HG03039 (cell line): Measurements from ENCODE around the gene CCDC197.

Source experiments
- ATAC-seq: cut with Tn5 transposase; IDR thresholded peaks from one replicate; pipeline ENCODE4 v1.9.1; 2021; ENCODE audit warnings: mild to moderate bottlenecking, moderate library complexity; ENCODE audit not compliant: unreplicated experiment

The CCDC197 gene

DNA sequence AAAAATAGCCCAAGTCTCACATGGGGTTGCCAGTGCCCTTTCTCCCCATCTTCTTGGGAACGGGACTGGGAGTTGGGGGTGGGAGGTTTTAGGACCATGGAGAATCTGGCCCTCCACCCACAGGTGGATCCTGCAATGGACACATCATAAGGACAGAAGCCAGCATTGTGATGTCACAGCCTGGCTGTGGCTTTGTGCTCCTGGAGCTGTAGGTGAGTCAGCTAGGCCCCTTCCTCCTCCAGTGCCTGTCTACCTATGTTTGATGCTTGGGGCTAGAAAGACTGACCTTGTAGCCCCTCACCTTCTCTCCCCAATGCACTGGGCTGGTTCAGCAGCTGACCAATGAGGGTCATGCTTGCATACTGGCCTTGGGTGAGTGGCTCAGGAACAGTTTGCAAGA lies at the start of gene CCDC197:
CCDC197 (plus strand) TSS at position 220 of the 400 bp plus-strand sequence. CDS start 831 bp downstream, outside the sequence.
- ATAC-seq = no peak

DNA sequence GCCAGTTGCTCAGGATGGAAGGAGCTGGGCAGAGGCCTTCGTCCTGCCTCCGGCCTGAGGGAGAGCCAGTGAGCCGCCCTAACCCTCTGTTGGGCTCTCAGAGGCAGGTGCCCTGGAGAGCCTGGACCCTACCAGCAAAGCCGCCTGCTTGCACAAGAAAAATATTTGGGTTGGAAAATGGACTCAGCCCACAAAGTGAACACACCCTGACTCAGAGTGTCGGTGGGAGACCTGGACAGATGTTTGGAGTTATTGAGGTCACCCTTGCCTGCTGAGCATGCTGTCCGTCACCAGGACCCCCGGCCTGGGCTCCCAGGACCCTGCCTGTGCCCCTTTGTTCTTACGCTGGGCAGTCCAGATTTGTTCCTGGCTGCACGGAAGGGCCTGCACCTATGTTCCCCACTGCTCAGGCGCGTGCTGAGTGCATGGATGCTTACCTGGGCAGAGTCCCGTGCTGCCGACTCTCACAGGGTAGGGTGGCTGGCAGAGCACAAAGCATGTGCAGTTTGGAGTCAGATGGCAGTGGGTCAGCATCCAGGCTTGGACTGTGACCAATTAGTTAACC lies 47.5 kb upstream of the CCDC197 start:
- no peak for ATAC-seq

DNA sequence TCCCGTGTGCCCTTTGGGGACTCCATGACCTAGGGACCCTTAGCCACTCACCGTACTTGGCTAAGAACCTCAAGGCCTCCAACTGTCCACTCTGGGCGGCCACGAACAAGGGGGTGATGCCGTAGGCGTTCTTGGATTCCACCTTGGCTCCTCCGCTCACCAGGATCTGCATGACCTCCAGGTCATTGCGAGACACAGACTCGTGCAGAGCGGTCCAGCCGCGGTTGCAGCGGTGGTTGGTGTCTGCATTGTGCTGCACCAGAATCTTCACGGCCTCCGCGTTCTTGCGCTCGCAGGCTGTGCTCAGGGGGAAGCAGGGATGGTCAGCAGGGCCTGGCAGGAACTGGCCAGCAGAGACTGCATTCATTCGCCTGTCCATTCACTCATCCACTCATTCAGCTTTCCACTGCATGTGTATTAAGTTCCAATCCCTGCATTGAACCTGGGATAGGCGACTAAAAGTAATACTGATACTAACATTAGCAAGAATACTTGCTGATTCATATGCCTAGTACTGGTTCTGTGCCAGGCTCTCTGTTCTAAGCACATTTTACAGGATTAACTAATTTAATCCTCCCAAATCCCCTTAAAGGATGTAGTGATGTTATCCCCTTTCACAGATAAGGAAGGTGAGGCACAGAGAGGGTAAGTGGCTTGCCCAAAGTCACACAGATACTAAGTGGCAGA lies 46.0 kb upstream of the CCDC197 start:
- no peak for ATAC-seq

DNA sequence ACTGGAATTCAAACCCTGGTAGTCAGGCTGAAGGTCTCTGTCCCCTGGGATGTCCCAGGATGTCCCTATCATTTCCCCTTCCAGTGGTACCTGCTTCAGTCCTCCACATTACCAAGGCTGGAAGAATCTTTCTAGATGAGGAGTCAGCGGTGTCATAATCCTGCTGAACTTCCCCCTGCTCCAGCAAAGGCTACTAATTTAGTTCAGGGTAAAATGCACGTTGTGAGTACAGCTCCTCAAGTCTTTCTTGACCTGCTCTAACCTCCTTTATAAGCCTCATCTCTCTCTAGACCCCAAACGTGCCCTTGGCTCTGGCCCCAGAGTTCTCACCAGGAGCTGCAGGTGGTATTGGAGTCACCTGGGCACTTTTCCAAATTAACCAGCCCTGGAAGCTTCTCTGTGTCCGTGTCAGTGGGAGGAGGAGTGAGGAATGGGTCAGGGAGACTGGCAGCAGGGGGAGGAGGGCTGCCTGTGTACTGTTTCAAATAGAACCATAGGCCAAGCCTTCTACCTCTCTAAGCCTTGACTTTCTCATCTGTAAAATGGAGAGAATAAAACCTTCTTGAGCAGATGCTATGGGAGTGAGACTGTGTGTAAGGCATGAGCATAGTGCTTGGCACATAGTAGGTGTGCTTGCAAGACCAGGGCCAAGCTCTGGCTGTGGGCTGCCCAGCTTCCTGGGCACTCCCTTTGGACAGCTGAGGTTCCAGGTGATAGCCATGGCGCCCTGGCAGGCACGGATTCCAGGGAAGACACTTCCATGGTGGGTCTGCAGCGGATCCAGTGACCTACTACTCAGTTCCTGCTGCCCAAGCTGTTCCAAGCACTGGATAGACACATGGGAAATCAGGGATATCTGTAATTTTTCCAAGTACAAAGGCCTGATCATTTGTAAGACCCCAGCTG lies 45.2 kb upstream of the CCDC197 start:
- no peak for ATAC-seq

DNA sequence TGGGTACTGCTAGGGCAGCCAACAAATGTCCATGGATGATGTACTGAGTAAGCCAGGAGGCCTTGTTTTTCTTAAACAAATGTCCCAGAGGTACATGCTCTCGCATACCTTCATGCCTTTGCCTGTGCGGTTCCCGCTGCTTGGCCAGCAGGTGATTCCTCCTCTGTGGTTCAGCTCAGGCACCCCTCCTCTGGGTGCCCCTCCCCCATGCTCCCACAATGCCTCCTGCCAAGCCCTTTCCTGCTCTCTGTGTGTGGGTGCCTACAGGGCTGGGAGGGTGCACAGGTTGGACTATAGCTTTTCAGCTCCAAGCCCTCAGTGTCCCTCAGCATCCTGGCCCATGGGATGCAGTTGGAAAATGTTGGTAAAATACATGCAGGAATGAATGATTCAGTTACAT lies 44.3 kb upstream of the CCDC197 start:
- ATAC-seq = no peak

DNA sequence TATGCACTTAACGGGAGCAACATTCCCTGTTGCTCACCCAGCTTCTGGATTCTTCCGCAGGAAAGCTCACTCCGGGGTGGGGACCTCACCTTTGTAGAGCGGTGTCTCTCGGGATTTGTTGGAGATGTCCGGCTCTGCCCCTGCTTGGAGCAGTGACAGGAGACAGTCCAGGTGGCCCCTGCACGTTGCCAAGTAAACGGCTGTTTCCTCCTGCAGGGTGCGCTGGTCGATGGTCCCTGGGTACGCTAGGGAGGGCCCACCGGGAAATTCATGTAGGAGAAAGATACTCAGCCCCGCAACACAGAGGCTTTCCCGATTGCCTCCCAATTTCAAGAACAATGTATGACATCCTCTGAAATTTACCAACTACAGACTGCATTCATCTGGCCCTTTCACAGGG lies 43.8 kb upstream of the CCDC197 start:
- ATAC-seq = no peak

DNA sequence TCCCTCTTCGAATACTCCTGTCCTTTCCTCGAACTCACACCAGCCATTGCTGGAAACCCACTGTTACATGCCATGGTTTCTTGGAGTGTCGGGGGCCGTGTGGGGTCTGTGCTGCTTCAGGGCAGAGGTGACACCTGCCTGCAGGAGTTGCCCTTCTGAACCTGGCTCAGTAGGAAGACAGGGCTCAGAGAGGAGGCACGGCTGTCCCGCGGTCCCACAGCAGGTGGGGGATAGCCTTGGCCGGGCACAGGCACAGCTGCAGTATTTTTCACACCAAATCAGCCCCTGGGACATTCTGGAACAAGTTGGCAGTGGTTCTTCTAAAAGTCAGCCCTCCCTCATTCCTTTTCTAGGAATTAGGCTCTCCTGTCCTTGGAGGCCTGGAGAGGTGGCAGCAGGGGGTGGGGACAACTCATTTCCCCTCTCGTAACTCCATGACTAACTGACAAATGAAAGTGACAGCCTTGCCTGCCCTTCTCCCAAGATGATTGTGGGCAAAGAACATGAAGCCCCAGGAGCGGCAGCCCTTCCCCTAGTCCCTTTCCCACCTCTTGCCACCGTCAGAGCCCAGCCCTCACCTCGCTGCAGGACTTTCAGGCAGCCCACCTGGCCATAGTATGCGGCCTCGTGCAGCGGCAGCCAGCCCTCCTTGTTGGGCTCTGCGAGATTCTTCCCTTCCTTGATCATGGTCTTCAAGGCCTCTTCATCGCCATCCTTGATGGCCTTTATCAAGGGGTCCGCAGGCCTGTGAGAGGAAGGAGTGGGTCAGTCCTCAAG lies 43.2 kb upstream of the CCDC197 start:
- no peak for ATAC-seq

DNA sequence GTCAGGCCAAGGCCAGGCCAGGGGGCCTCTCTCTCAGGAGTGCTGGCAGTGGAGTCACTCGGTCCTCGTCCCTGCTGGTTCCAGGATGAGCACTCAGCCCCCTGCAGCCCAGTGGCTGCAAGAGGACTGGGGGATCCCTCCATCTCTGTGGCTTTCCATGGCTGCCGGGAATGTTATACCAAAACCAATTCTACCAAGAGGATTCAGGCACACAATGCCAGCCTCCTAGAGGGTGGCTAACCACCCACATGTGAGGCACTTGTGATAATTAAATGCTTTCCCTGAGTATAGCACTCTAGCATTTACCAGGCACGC lies 42.6 kb upstream of the CCDC197 start:
- no peak for ATAC-seq

DNA sequence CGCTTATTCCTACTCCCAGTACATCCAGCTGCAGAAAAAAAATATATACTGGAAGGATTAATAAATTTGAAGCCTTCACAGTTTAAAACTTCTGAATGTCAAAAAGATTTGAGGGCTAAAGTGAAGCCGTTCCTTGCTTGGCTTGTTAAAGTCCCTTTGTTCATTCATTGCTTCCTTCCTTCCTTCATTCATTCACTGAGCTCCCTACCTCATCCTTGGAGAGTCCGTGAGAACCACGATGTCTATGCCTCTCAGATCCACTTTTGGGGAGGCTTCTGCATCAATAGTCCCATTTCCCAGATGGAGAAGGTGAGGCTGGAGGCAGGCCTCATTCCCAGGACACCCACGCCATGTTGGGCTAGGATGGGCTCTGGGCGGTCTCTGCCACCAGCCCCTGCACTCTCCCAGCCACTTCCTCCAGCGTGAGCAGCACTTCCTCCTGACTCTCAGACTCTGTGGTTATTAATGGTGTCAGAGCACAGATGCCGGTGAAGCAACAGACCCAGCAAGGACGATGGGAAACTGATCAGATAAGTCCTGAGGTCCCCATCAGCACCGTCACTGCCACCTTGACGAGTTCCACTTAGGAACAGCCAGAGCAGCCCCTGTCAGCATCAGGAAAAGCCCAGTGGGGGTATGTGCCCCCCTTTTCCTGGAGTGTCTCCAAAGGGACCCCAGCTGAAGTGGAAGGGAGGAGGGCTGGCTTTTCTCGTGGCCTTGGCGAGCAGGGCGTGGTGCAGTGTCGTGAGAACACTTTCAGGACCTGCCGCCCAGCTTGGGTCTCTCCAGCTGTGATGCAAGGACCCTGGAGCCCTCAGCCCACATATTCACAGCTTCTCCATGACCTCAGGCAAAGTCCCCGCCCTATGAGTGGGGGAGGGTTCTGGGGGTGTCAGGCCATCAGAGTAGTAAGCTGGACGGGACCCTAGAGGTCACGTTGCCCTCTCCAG lies 41.9 kb upstream of the CCDC197 start:
- ATAC-seq = no peak

DNA sequence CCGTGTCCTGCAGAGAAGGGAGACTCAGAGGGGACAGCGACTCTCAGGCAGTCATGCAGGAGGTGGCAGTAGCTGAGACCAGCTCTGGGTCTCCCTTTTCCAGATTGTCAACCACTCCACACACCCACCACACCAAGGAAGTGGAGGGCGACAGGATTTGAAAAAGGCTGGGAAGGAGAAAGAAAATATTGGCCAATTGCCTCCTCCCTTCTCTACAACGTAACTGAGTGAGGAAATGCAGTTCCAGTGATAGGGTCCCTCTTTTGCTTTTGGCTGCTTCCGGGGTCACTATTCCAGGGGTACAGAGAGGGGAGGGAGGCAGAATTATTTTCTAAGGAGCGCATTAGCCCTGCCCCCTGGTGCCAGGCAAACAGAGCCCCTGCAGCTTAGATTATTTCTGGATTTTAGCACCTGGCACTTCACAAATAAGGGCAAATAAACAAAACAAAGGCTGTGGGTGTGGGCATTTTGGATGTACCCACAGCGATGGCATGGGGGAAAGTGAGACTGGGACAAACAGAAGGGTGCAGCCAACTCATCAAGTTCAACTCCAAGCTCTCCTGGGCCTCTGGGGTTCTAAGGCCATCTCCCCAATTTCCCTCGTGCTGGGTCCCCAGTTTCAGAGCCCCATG lies 41.1 kb upstream of the CCDC197 start:
- no peak for ATAC-seq

DNA sequence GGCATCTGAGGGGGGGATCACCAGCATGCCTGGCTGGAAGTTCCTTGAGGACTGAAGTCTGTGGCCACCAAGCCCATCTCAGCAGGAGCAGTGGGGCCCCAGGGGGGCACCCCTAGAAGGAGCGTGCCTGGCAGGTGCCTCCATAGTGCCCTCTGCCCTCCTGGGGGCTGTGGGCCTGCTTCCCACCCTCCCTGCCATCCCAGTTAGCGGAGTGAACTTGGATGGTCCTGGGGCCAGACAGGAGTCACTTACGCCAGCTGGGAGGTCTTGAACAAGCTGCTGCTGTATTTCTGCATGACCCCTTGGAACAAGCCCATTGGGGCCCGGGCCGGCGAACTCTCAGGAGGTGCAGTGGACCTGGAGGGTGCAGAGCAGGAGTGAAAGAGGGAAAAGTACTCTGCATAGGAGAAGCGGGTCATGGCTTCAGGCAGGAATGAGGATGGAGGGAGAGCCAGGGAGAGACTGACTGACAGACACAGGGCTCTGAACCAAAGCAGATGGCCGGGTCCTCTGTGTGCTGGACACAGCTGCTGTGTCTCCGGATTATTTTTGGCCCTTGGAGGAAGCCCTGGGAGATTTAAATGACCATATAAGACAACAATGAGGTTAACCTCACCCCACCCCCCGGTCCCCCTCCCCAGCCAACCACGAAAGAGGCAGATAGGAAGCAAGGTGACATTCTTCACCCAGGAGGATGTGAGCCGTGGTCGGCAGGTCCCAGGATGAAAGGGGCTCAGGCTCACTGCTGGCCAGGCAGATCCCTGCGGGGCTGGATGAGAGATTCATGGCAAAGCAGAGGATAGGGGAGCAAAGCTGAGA lies 40.4 kb upstream of the CCDC197 start:
- ATAC-seq = no peak

DNA sequence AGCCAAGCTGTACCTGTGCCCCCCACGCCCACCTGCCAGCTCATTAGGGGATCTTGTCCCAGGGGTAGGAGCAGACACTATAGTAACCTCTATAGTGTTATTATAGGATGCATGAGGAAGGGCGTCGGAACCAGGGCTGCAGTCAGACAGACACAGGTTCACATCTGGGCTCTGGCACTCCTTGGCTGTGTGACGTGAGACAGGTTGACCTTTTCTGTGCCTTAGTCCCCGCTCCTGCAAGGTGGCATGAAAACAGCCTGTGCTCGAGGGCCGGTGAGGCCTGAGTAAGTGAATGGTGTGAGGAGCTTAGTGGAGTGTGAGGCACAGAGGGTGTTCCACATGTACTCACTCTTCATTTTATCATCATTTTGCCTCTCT lies 39.8 kb upstream of the CCDC197 start:
- ATAC-seq = no peak

DNA sequence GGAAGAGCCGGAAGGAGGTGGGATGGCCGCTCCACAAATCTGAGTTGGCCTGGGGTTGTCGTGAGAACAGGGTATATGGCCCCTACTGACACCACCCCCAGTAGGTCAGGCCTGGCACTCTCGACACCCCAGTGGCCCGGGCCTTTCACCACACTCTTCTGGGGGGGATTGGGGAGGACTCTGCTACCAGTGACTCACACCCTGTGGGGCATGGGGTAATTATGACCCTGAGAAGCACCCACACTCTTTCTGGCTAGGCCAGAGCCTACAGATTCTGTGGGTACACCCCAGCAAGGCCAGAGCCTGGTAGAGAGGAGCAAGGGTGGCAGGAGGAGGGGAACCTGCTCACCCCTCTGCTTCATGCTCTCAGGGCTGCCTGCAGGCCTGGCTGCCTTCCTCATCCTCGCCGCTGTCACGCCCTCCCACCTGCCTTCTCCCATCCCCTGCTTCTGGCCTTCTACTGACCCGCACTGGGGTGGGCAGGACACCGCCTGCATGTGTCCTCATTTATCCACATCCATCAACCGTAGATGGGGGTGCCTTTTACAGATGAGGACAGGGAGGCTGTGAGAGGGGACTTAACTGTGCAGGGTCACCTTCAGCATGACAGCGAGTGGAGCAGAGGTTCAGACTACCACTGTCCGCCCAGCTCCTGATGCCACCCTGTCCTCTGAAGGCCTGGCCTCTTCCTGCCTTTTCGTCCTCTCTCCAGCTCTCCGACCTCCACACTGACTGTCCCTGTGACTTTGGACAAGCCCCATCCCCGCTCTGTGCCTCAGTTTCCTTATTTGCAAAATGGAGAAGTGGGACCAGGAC lies 39.1 kb upstream of the CCDC197 start:
- ATAC-seq = no peak

DNA sequence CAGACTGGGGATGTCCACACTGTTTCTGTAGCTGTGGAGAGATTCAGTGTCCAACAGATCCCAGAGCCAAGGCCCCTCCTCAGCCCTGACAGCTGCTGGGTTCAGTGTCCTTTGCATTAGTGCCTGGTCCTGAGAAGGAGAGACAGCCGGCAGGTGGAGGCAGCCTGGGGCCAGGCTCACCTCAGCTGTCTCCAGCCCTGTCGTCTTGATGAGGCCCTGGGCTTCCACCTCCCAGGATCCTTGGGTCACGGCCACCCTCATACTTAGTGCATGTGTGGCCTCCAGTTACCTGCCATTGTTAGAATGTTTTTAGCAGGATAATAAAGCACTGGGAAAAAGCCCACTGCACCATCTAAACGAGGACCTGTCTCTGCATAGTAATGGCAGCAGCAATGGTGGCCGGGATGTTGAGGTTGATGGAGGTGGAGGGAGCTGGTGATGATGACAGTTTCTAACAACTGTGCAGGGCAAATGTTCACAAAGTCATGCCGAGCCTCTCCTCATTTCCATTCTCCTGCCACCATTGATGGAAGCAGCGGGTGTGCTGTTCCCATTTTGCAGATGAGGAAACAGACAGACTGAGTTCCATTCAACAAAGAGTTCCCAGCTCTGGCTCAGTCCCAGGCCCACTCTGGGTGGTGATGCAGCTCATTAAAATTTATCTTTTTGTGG lies 38.4 kb upstream of the CCDC197 start:
- ATAC-seq = no peak

DNA sequence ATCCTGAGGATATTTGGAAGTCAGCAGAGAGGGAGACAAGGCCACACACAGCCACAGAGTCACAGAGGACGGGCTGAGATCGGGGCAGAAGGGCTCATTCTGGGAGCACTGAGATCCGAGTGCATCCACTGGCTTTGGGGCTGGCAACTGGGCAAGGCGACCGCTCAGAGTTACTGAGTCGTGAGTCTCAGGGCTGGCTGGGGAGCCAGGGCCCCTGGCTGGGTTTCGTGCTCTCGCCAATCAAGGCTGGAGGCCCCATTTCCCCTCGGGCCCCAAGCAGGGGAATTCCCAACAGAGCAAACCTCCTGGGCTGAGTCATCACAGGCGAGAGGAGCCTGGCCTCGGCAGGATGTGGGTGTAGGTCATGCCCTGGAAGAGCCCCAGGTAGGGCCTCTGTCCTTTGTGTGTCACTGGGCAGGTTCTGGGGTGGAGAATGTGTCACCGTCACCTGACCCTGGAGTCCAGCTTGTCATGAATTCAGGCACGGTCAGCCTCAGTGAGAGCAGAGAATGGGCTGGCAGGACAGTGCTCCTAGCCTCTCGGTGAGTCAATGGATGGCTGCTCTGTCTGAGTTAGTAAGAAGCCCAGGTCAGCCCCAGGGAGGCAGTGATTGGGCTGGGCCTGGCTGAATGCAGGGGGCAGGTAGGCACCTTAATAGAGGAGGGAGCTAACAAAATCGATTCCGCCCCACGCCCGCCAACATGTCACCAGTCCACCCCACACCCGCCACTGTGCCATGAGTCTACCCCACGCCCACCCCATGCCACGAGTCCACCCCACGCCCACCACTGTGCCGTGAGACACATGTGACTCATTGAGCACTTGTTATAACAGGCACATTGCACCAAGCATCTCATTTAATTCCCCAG lies 37.6 kb upstream of the CCDC197 start:
- peak; percentile 64 for ATAC-seq

DNA sequence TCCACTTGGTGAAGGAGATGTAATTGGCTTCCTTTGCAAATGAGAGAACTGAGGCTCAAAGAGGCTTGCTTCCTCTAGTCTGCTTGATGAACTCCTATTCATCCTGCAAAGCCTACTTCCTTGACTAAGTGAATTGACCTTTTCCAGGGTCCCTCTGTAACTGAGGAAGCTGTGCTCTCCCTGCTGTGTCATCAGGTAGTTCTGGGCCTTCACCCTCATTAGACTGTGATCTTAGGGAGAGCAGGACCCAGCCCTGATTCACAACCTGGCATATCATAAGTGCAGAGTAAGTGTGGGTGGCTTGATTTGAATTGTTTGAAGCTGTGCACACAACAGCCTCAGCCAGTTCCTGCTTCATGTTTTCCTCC lies 37.0 kb upstream of the CCDC197 start:
- no peak for ATAC-seq
